H1 (cell line): ENCODE data around the gene IFNG-AS1. TPM values are rescaled to one million over a fixed set of nuclear protein-coding genes. Genes with fewer than 3 reads are reported as not detected.

Experiments
- CTCF ChIA-PET: fragments of 300-600 bp; sonication (Branson Sonifier 250); formaldehyde crosslinking; loops from one replicate; lab custom pipeline; 2021; ENCODE audit not compliant: partially characterized antibody; lab: Charles Lee
- POLR2A ChIA-PET: fragments of 300-600 bp; sonication (Branson Sonifier 250); formaldehyde crosslinking; loops from one replicate; lab custom pipeline; 2021; ENCODE audit warnings: inconsistent platforms; ENCODE audit not compliant: partially characterized antibody; lab: Charles Lee
- DNase-seq, 2 experiments: peaks; one replicate each; pipeline versions ENCODE4 v3.0.0 to v3.0.0-alpha.2; 2010 to 2022; ENCODE audit warnings: low spot score in 2 of 2, low read depth in 1 of 2, mixed read lengths in 1 of 2
- FAIRE-seq: peaks from 2 replicates; lab custom pipeline; 2011; peaks lifted over from hg19 to GRCh38; lab: Jason Lieb, UNC
- H2AFZ ChIP-seq: 2 replicates; pipeline ENCODE4 v1.8.1; 2012; ENCODE audit warnings: low read length, inconsistent platforms
- H2AK5ac ChIP-seq: 2 replicates; pipeline ENCODE4 v1.6.1; 2013; ENCODE audit warnings: low read depth, low read length
- H2BK120ac ChIP-seq: replicated peaks from 2 replicates; pipeline ENCODE3; 2013; ENCODE audit warnings: low read depth, low read length, inconsistent platforms
- H2BK12ac ChIP-seq: 2 replicates; pipeline ENCODE4 v1.6.1; 2013; ENCODE audit warnings: low read depth, low read length
- H2BK15ac ChIP-seq: 2 replicates; pipeline ENCODE4 v1.6.1; 2013; ENCODE audit warnings: low read length
- H2BK20ac ChIP-seq: 2 replicates; pipeline ENCODE4 v1.6.1; 2013; ENCODE audit warnings: low read length
- H2BK5ac ChIP-seq: 2 replicates; pipeline ENCODE4 v1.6.1; 2013; ENCODE audit warnings: low read depth, low read length
- H3K14ac ChIP-seq: 2 replicates; pipeline ENCODE4 v1.6.1; 2013; ENCODE audit warnings: inconsistent platforms; ENCODE audit not compliant: insufficient read length
- H3K18ac ChIP-seq: 2 replicates; pipeline ENCODE4 v1.6.1; 2013; ENCODE audit warnings: low read length; ENCODE audit errors: extremely low read depth
- H3K23ac ChIP-seq: 2 replicates; pipeline ENCODE4 v1.6.1; 2013; ENCODE audit warnings: inconsistent platforms; ENCODE audit not compliant: insufficient read length
- H3K23me2 ChIP-seq: 2 replicates; pipeline ENCODE4 v1.6.1; 2013; ENCODE audit warnings: low read depth, low read length
- H3K27ac ChIP-seq: 2 replicates; pipeline ENCODE4 v1.6.1; 2011; ENCODE audit warnings: low read depth, low read length, inconsistent platforms
- H3K27me3 ChIP-seq, 4 experiments: replicated peaks in 1 of 4; 1 replicate in 1 of 4; 2 replicates in 3 of 4; pipeline versions ENCODE4 v1.6.1 to v1.8.1; 2011 to 2013; ENCODE audit warnings: low read length in 3 of 4, mild to moderate bottlenecking in 3 of 4, inconsistent platforms in 2 of 4, mixed read lengths in 2 of 4, moderate library complexity in 1 of 4; ENCODE audit not compliant: control insufficient read depth in 3 of 4, insufficient read depth in 3 of 4; ENCODE audit errors: extremely low read depth in 1 of 4
- H3K36me3 ChIP-seq, 4 experiments: 2 replicates each; pipeline versions ENCODE4 v1.6.1 to v1.8.1; 2011 to 2013; ENCODE audit warnings: mild to moderate bottlenecking in 4 of 4, low read length in 3 of 4, moderate library complexity in 2 of 4, control low read depth in 1 of 4, inconsistent platforms in 1 of 4; ENCODE audit not compliant: insufficient read depth in 4 of 4, control insufficient read depth in 2 of 4
- H3K4ac ChIP-seq: replicated peaks from 2 replicates; pipeline ENCODE3; 2013; ENCODE audit warnings: low read length, low read depth, mixed read lengths, inconsistent platforms; ENCODE audit not compliant: insufficient read length
- H3K4me1 ChIP-seq, 4 experiments: replicated peaks in 1 of 4; 1 replicate in 1 of 4; 2 replicates in 3 of 4; pipeline versions ENCODE4 v1.6.1 to v1.8.1; 2011 to 2013; ENCODE audit warnings: low read length in 3 of 4, inconsistent platforms in 2 of 4, mixed read lengths in 1 of 4; ENCODE audit not compliant: insufficient read depth in 4 of 4, control insufficient read depth in 3 of 4
- H3K4me2 ChIP-seq, 2 experiments: 2 replicates each; pipeline versions ENCODE4 v1.6.1 to v1.8.1; 2011 to 2013; ENCODE audit warnings: low read depth in 2 of 2, low read length in 2 of 2, control low read depth in 1 of 2, inconsistent platforms in 1 of 2, mild to moderate bottlenecking in 1 of 2; ENCODE audit not compliant: insufficient read depth in 1 of 2
- H3K4me3 ChIP-seq, 4 experiments: fragments of 200-600, 300-600 bp in 1 of 4; sonication (generic), shearing (Covaris generic), sonication (Bioruptor Twin) in 1 of 4; 2 replicates each; pipeline versions ENCODE4 v1.5.1 to v1.8.1; 2011 to 2016; ENCODE audit warnings: low read length in 4 of 4, low read depth in 3 of 4, control low read depth in 2 of 4, inconsistent platforms in 2 of 4, mild to moderate bottlenecking in 2 of 4, mixed read lengths in 1 of 4, moderate library complexity in 1 of 4; ENCODE audit not compliant: insufficient read depth in 2 of 4; ENCODE audit errors: extremely low read depth in 1 of 4
- H3K56ac ChIP-seq: replicated peaks from 2 replicates; pipeline ENCODE3; 2013; ENCODE audit warnings: low read depth, mild to moderate bottlenecking, mixed read lengths, low read length, inconsistent platforms; ENCODE audit not compliant: insufficient read length
- H3K79me1 ChIP-seq: 2 replicates; pipeline ENCODE4 v1.6.1; 2013; ENCODE audit warnings: low read depth, low read length, control low read depth
- H3K79me2 ChIP-seq, 2 experiments: 2 replicates each; pipeline versions ENCODE4 v1.6.1 to v1.8.1; 2012 to 2013; ENCODE audit warnings: low read length in 2 of 2, mild to moderate bottlenecking in 2 of 2, inconsistent platforms in 1 of 2; ENCODE audit not compliant: insufficient read depth in 2 of 2, control insufficient read depth in 1 of 2
- H3K9ac ChIP-seq, 4 experiments: replicated peaks in 1 of 4; 1 replicate in 1 of 4; 2 replicates in 3 of 4; pipeline versions ENCODE4 v1.6.1 to v1.8.1; 2011 to 2013; ENCODE audit warnings: low read depth in 3 of 4, low read length in 3 of 4, control low read depth in 2 of 4, mild to moderate bottlenecking in 2 of 4, moderate library complexity in 2 of 4, inconsistent platforms in 1 of 4; ENCODE audit errors: extremely low read depth in 1 of 4
- H3K9me3 ChIP-seq, 2 experiments: 2 replicates each; pipeline versions ENCODE4 v1.6.1 to v1.8.1; 2012 to 2013; ENCODE audit warnings: mild to moderate bottlenecking in 2 of 2, moderate library complexity in 2 of 2, control low read depth in 1 of 2, inconsistent platforms in 1 of 2, low read depth in 1 of 2, low read length in 1 of 2, mixed read lengths in 1 of 2; ENCODE audit not compliant: insufficient read depth in 2 of 2
- H4K20me1 ChIP-seq, 2 experiments: replicated peaks in 1 of 2; 2 replicates each; pipeline versions ENCODE3 to v1.8.1; 2011 to 2013; ENCODE audit warnings: inconsistent platforms in 2 of 2, low read length in 2 of 2, mild to moderate bottlenecking in 1 of 2; ENCODE audit not compliant: insufficient read depth in 2 of 2, control insufficient read depth in 1 of 2
- H4K5ac ChIP-seq: 2 replicates; pipeline ENCODE4 v1.6.1; 2013; ENCODE audit warnings: low read length, low read depth, mixed read lengths, inconsistent platforms; ENCODE audit not compliant: insufficient read length
- H4K8ac ChIP-seq: 2 replicates; pipeline ENCODE4 v1.8.0; 2013; ENCODE audit warnings: mild to moderate bottlenecking, moderate library complexity, low read length, inconsistent platforms; ENCODE audit not compliant: insufficient read depth; ENCODE audit errors: extremely low read depth
- H4K91ac ChIP-seq: replicated peaks from 2 replicates; pipeline ENCODE3; 2013; ENCODE audit warnings: low read length, mixed read lengths, inconsistent platforms; ENCODE audit not compliant: insufficient read length
- BRCA1 ChIP-seq: IDR thresholded peaks from 2 replicates; pipeline ENCODE4 v1.6.1; 2012; ENCODE audit warnings: low read depth, low read length, improper control_type of control experiment
- CHD1 ChIP-seq: IDR thresholded peaks from 2 replicates; pipeline ENCODE4 v1.6.1; 2012; ENCODE audit warnings: low read depth, low read length, improper control_type of control experiment
- CTBP2 ChIP-seq: IDR thresholded peaks from 2 replicates; pipeline ENCODE4 v1.7.0; 2011; ENCODE audit warnings: borderline replicate concordance, mild to moderate bottlenecking, moderate library complexity, mixed read lengths, low read length; ENCODE audit not compliant: insufficient read depth, insufficient read length
- EZH2 ChIP-seq: fragments of 200-600 bp; sonication (generic); IDR thresholded peaks from 2 replicates; pipeline ENCODE4 v1.7.1; 2012; ENCODE audit warnings: low read depth, mild to moderate bottlenecking, moderate library complexity, low read length, inconsistent platforms; ENCODE audit not compliant: severe bottlenecking
- JUN ChIP-seq: IDR thresholded peaks from 2 replicates; pipeline ENCODE4 v1.6.1; 2011; ENCODE audit warnings: low read depth, mild to moderate bottlenecking, improper control_type of control experiment, low read length
- MAX ChIP-seq: IDR thresholded peaks from 2 replicates; pipeline ENCODE4 v1.6.1; 2012; ENCODE audit warnings: inconsistent platforms
- NANOG ChIP-seq: IDR thresholded peaks from 2 replicates; pipeline ENCODE4 v1.6.1; 2011; ENCODE audit warnings: low read length, low read depth, mild to moderate bottlenecking, inconsistent platforms; ENCODE audit not compliant: insufficient read depth, poor library complexity, severe bottlenecking
- NRF1 ChIP-seq: IDR thresholded peaks from 2 replicates; pipeline ENCODE4 v1.6.1; 2011; ENCODE audit warnings: mild to moderate bottlenecking, low read depth, low read length, improper control_type of control experiment
- PHF8 ChIP-seq: fragments of 200-600 bp; sonication (generic); conservative IDR thresholded peaks from 2 replicates; pipeline ENCODE4 v1.7.1; 2012; ENCODE audit warnings: low read depth, mild to moderate bottlenecking, inconsistent platforms, low read length, moderate library complexity
- SUZ12 ChIP-seq: fragments of 200-600 bp; sonication (generic); IDR thresholded peaks from 2 replicates; pipeline ENCODE4 v1.6.1; 2012; ENCODE audit warnings: mild to moderate bottlenecking, inconsistent platforms, low read length, moderate library complexity, mixed read lengths
- TCF12 ChIP-seq: IDR thresholded peaks from 2 replicates; pipeline ENCODE4 v1.6.1; 2011; ENCODE audit warnings: low read depth, mild to moderate bottlenecking, low read length
- YY1 ChIP-seq: IDR thresholded peaks from 2 replicates; pipeline ENCODE4 v1.6.1; 2011; ENCODE audit warnings: low read depth, mild to moderate bottlenecking, low read length
- WGBS, 2 experiments: shearing (Covaris generic) in 1 of 2; methylation state at CpG; one replicate each; pipeline versions ENCODE4 v1.1.6 to v1.1.7; 2013 to 2015; ENCODE audit warnings: low lambda C conversion rate in 2 of 2, mixed read lengths in 2 of 2, inconsistent platforms in 1 of 2, low coverage in 1 of 2, missing lambda C conversion rate in 1 of 2; ENCODE audit not compliant: insufficient replicate concordance in 2 of 2, insufficient coverage in 1 of 2, insufficient read length in 1 of 2; ENCODE audit errors: extremely low coverage in 1 of 2, missing lambda C conversion rate in 1 of 2; 5-methylcytosine and 5-hydroxymethylcytosine counted together
- polyA plus RNA-seq, 7 experiments: library from polyadenylated mRNA; depleted of rRNA in 3 of 7; stranded (reverse) in 5 of 7; unstranded in 2 of 7; fragments of >200 nt in 5 of 7; fragments of 200-250 nt in 2 of 7; gene quantifications; 1 replicate in 5 of 7; 2 replicates in 1 of 7; 4 replicates in 1 of 7; pipeline versions ENCODE4 v1.2.1 to v1.2.3, GENCODE V29; 2011 to 2013; ENCODE audit warnings: missing spikeins in 2 of 7, mixed read lengths in 2 of 7
- total RNA-seq: library from RNA; stranded (reverse); fragmentation: NEBNext Ultra II Directional; extraction: Animal tissue kit (Norgen Biotek cat#: 25700); gene quantifications from 2 replicates; pipeline ENCODE4 v1.2.1, GENCODE V29; 2021

IFNG-AS1 gene
- total and polyA plus RNA-seq, 2 of the 8 experiments (the other 6 are each of a cell fraction or from before 2014, with no cell fraction given), result not detected

GRCh38 chr12:68043435-68043834, 54.2 kb downstream of the IFNG-AS1 start:
- CTCF ChIA-PET, result interaction anchor here (0.6 to 5.1 kb wide), 11 partner anchors 12 to 689 kb away, joined by 3 to 25 read pairs (median 4); no protein-coding TSS in a partner anchor
- no peak overlapping the region for H3K18ac ChIP-seq
- H2BK12ac ChIP-seq, result no peak overlapping the region
- no peak overlapping the region for H4K8ac ChIP-seq
- no peak overlapping the region for H3K14ac ChIP-seq
- no peak overlapping the region for H3K27ac ChIP-seq
- H3K4me2 ChIP-seq, result no peak overlapping the region
- H4K5ac ChIP-seq, result no peak overlapping the region
- no peaks in the 10 kb centered on the region for H3K79me2 ChIP-seq
- H3K56ac ChIP-seq, result no peak overlapping the region
- no peaks in the 10 kb centered on the region for H4K20me1 ChIP-seq
- H2BK120ac ChIP-seq, result no peak overlapping the region
- FAIRE-seq, result no peak
- TF ChIP-seq BRCA1, result no peak
- TF ChIP-seq TCF12, result no peak
- TF ChIP-seq YY1, result no peak
- no peak for TF ChIP-seq EZH2
- no peak for TF ChIP-seq CHD1
- TF ChIP-seq NANOG, result no peak
- no peak for TF ChIP-seq PHF8
- TF ChIP-seq MAX, result no peak
- TF ChIP-seq JUN, result no peak
- TF ChIP-seq NRF1, result no peak
- TF ChIP-seq SUZ12, result no peak
- no peak for TF ChIP-seq CTBP2
- TF ChIP-seq, all 59 proteins: peak for 0
- no peak overlapping the region for H4K91ac ChIP-seq
- H3K36me3 ChIP-seq, result no peaks in the 10 kb centered on the region
- no peaks in the 10 kb centered on the region for H3K27me3 ChIP-seq
- H3K23me2 ChIP-seq, result no peaks in the 10 kb centered on the region
- no peak overlapping the region for H3K4me3 ChIP-seq
- H3K9me3 ChIP-seq, result no peaks in the 10 kb centered on the region; a peak in 1 of 4 replicates
- H2BK15ac ChIP-seq, result no peak overlapping the region
- H3K79me1 ChIP-seq, result no peaks in the 10 kb centered on the region
- POLR2A ChIA-PET, result no interaction called here
- no peak overlapping the region for H2BK5ac ChIP-seq
- H3K4me1 ChIP-seq, result no peaks in the 10 kb centered on the region
- no peak overlapping the region for H2BK20ac ChIP-seq
- H3K4ac ChIP-seq, result no peak overlapping the region
- 93% methylated on average over 1 of the region's 1 CpG; no CpG with 5 or more reads in 1 of the 2 experiments for WGBS, 2 experiments
- H3K9ac ChIP-seq, result no peak overlapping the region
- no peak overlapping the region for H3K23ac ChIP-seq
- no peak overlapping the region for H2AFZ ChIP-seq
- H2AK5ac ChIP-seq, result no peak overlapping the region
- no peak for DNase-seq
